GM12892 (cell line): Measurements from ENCODE around the gene OR8G1.

Experiments used
- POLR2A ChIP-seq: IDR thresholded peaks from 2 replicates; pipeline ENCODE4 v1.6.1; 2011; ENCODE audit warnings: low read depth, low read length, control low read depth
- TAF1 ChIP-seq: IDR thresholded peaks from 2 replicates; pipeline ENCODE4 v1.6.1; 2011; ENCODE audit warnings: low read depth, mild to moderate bottlenecking, control low read depth, low read length, borderline replicate concordance

GRCh38 chr11:124200671-124201070 is 40.2 kb upstream of the OR8G1 start:
- TF ChIP-seq POLR2A (no peak), TAF1 (no peak)
